ENCODE results near the gene CDHR4. TPM values are rescaled to one million over a fixed set of nuclear protein-coding genes. Genes with fewer than 3 reads are reported as not detected.
"Not testable (repeated sequence)": the region's sequence is repeated elsewhere in the genome, so short reads cannot be mapped to it uniquely, and the experiment has no call there.

CDHR4 gene, protein sequence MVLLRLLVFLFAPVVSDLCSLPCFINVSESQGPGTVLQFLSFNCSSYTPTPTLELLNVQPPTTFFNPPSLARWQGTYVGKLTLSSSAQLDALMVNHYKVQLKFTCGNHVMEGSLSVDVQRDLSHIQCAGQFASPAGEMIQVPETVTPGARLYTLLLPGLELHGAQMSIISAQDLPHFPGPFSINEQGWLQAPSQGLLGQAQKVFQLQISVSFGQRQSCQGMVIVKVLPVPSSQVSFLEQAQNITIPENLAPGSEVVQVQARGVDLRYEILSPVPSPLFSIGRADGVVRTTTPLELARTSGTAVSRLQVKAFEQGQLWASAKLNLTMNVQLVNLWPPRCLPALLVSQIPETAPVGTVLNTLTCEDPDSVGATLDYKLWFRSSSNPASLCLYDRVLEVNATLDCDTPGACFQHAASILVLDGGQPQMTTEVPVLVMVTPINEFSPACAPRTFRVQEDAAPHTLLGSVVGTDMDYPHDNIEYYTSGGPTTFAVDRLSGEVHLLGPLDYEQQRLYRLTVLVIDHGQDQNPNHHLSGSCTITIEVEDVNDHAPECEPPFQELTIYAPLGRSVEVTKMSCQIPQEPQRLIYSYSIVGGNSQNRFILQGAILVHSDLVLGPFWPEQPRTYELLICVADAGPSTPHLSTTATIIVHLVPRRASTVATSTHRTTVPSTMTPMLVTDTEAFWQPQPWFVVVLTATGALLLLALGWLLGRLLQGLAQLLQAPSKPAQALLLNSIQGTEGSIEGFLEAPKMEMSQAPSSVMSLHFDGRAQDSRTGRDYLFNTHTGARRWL
- not detected for total RNA-seq

DNA sequence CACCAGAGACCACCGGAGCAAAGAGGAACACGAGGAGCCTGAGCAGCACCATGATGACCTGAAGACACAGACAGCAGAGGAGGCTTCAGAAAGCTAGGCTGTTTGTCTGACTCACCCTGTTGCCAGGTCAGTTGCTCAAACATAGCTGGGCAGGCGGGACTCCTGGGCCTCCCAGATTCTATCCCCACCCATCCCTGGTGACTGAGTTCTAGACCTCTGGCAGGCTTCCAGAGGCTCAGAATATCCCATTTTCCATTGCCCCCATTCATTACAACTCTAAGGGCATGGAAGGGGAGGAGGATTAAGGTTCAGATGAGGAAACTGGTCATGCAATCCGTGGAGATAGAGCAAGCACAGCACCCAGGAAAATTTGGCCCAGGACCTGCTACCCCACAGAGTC is at the start of gene CDHR4:
TSS of gene CDHR4 (minus strand) at position 113 of the 400 bp plus-strand sequence. CDS start at position 52, 61 bp downstream.
- DNase-seq: no peak

DNA sequence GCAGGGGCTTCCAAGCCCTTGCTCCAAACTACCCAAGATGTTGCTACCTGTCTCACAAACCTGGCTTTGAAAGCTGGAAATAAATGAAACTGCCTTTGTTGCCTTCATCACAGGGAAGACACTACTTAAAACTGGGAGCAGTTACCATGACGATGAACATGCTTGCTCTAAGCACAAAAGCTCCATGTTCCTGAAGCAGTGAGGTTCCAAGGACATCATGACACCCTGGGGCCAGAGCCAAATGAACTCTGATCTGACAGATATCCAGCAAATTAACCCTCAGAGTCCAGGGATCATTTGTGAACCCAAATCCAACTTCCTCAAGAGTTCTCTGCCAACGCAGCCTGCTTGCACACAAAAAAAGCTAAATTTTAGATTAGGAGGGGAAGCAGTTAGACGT is 46.0 kb upstream of the CDHR4 start:
- DNase-seq: no peak

DNA sequence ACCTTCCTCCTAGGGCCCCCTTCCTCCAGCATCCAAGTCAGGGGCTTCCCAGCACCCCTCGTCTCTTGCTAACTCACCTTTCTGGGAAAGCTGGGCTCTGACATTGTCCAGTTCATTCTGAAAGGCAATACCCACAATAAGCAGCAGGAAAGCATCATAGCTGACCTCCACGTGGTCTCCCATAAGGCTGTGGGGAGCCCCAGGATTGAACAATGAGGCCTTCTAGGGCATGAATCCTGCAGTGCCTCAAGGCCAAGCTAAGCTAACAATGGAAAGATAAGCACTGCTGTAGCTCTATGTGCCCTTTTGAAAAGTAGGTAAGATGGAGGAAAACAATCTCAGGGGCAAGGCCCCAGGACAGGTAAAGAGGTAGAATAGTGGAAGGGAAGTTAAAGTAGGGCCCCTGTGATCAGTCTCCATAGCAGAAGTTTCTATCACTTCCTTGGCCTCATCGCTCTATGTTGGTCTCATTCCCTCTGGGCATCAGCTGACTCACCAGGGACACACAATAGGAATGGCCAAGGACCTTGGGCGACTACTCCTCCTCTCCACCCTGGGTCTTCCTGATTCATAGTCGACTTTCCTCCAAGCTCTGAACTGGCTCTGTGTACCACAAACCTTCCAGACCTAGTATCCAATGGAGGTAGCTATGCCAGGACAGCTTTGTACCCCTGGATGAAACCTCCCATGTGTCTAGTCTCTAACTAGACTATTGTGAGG is 45.0 kb upstream of the CDHR4 start:
- no peak for DNase-seq

DNA sequence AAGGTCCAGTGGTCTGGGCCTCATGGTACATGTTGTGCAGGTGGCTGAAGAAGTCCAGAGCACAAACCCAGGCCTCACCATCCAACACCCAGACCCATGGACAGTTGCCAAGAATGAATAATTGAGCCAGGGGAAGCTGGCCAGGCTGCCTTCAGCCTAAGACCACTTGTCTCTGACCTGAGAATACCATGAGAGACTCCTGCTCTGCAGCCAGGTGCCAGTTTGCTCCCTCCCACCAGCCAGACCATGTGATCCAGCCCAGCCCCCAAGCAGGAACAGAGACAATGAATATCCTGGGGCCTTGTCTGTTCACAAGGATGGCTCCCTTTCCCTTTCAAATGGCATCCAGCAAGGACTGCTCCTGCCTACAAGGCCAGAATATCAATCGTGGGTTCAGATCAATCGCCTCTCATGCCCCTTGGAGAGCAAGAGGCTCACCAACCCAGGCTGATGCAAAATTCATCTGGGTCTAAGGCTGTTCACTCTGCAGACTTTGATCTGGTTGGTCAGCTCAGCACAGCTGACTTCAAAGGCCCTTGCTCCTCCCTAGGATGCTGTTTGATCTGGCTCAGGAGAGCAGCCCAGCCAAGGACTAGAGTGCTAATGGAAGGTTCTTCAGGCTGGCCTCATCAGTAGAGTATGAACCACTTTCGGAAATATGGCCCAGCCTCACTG is 43.3 kb upstream of the CDHR4 start:
- DNase-seq: no peak

DNA sequence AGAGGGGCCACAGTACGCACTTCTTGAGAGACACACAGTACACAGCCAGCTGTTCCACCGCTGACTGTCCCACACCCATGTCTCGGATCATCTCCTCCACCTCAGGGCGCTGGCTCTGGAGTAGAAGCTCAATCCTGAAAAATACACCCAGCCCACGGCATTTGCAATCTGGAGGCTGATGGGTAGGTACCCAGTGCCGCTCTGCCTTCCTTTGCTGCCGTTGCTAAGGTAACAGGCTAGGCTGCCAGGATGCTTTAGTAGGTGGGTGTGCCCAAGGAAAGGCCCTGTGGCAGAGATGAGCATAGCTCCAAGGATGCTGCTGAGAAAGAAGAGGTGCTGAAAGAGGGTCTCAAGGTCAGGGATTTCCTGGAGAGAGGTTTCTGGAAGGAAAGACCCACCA is 42.1 kb upstream of the CDHR4 start:
- no peak for DNase-seq

DNA sequence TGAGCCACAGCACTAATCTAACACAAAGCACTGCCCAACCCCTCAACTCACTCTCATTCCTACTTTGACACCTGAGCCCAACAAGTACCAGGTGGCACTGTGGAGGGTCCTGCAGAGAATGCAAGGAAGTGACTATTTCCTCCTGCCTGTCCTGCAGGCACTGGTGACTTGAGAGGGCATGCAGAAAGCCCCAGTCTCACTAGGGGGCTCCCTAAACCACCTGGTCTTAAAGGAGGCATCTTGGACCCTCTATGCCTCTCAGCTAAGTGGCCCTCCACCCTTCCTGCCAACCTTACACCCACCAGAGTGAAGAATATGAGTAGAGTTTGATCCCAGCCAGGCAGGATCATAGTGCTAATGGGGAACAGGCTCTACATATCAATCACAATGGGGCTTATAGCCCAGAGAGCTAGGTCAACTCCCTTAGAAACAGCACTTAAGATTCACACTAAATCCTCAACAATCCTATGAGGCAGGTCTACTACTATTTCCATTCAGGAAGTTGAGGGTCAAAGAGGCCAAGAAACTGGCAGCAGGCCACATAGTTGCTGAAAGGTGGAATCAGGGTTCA is 41.5 kb upstream of the CDHR4 start:
- no peak for DNase-seq

DNA sequence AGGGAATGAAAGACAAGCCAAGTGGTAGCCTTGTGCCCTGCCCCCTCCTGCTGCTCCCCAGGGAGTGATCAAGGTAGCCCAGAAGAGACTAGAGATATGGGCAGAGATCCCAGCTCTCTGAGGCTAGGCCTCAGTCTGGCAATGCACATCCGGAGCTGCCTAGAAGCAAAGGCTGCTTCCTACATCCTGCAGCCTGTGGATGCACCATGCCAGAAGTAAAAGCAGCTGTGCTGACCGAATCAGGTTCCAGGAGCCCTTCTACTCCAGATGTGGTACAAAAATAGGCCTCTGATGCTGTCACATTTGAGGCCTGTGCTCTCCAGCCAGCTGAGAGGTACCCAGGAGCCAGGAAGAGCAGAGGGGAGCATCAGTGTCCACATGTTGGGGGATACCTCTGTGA is 40.7 kb upstream of the CDHR4 start:
- DNase-seq: no peak

DNA sequence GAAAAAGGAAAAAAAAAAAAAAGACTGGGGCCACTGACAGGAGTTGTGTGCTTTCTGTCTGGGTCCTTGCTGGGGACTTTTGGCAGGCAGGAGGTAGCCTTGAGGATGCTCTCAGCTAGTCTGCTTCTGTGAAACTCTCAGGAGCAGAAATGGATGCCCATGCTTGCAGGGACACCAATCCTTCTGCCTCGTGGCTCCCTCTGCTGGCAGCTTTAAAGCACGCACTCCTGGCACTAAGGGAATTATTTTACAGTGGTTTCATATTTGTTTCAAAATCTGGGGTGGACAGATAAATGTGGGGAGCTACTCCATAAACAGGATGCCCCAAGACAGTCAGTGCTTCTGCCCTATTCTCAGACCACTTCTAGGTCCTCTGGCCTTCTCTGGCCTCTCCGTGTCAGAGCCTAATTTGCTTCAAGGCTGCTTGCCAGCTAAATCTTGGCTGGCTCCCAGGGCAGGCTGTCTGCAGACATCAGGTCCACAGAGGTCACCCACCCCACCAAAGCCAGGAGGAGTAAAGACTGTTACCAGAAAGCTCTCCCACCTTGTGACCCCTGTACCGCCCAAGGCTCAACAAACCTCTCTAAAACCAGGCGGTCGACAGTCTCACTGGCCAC is 39.6 kb upstream of the CDHR4 start:
- DNase-seq: peak; percentile 75

DNA sequence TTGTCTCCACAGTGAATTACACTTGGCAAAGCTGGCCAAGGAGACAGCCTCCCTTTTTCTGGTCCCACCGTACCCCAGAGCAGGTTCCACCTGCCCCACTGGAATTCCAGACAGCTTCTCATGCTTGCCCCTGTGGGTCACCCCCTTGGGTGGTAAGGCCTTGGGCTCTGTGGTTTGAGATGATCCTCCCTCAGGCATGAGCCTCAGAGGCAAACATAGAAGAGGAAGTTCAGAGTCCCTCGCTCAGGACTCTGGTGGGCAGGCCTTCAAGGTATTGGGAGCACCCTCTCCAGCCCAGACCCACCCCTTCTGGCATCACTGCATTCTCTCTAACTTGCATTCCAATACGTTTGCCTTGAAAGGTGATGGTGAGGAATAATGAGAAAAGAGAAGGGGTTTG is 31.7 kb upstream of the CDHR4 start:
- no peak for DNase-seq

DNA sequence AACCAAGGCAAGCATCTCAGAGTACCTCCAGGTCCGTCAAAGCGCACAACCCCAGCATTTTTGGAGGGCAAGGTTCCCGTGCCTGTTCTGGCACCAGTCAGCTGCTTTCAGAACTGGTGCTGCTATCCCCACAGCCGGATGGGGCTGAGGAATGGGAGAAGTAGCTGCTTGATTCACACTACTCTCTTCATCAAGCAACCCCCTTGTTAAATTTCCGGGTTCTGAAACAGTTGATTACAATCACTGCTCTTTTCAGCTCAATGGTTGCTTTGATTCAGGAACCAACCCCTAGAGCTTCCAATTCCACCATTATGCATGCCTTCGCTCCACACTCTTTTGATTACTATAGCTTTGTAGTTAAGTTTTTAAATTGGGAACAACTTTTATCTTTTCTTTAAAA is 26.3 kb upstream of the CDHR4 start:
- no peak for DNase-seq

DNA sequence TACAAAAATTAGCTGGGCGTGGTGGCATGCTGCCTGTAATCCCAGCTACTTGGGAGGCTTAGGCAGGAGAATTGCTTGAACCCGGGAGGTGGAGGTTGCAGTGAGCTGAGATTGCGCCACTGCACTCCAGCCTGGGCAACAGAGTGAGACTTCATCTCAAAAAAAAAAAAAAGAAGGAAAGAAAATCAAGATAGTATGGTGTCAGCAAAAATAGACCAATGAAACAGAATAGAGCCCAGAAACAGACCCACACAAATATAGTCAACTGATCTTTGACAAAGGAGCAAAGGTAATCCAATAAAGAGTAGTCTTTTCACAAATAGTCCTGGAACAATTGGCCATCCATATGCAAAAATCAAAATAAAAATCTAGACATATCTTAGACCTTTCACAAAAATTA is 23.5 kb upstream of the CDHR4 start:
- DNase-seq: not testable (repeated sequence)

DNA sequence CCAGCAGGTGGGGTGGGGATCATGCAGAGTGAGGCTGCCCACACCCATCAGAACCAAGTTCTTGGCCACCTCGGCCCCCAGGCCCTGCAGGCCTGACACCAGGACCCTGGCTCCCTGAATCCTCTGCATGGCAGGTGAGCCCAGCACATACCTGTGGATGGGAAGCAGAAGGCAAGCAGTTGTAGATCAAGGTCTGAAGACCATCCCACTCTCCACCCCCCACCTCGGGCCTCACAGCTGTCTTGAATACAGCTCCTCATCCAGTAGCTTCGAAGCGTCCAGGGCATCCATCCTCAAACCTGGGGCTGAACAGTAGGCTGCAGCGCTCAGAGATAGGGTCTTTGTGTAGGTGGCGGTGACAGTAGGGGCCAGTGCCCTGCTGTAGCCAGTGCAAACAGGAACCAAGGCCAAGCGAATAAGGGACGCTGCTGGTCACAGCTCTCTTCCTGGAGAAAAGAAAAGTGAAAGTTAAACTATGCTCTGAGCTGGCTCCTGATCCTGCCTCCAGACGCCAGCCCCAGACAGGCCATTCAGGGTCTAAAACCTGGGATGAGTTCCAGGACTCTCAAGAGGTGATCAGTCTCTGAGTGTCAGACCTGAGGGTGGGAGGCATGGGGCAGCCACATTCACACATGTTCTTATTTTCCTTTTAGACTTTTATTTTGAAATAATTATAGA is 14.0 kb upstream of the CDHR4 start, which contains the start of gene UBA7:
TSS of gene UBA7 (minus strand) at position 457 of the 678 bp plus-strand sequence. CDS start at position 291, 166 bp downstream.
- DNase-seq: no peak

DNA sequence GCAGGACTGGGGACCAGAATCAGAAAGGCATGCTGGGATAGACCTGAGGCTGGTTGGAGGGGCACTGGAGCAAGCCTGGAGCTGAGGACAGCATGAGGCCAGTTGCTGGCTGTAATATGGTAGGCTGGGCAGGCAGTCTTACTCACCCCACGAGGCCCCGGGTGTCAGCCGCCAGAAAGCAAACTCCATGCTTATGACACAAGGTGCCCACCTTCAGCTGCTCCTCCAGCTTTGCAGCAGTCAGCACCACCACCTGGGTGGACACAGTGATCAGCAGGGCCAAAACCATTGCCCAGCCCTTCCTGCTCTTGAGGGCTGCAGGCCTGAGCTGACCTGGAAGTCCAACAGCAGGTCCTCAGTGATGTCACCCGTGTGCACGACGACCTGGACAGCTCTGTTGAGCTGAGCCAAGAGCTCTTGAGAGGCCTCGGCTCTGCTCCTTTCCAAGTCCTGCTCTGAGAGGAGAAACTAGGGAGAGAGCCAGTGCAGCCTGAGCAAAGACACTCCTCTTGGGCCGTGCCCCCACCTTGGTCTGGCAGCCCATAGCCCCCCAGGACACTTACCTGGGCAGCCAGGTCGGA is 13.3 kb upstream of the CDHR4 start:
- no peak for DNase-seq

DNA sequence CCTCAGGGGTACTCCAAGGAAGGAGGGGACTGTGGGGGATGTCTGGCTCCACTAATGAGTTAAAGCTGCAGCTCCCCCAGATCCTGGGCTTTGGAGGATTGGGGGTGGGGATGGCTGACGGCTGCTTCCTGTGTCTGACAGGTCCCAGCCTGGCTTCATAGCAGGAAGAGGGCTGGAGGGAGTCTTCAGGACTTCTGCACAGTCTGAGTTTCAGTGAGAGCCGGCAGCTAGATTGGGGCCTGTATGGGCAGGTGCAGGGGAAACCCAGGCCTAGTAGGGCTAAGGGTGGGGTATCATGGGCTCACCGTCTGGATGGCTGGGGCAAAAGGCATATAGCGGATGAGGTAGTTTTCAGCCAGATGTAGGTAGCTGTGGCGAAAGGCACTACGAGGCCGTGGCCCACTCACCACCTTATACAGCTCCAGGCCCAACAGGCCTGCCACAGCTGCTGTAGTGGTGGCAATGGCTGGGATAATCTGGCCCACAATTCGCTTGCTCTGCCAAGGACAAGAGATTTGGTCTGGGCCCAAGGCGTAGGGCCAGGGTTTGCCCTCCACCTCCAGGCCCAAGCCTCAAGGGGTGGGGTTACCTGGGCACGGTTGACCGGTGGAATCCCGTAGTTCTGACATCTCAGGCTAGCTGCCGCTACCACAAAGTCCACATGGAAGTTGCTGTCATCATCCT is 7.9 kb upstream of the CDHR4 start:
- no peak for DNase-seq

DNA sequence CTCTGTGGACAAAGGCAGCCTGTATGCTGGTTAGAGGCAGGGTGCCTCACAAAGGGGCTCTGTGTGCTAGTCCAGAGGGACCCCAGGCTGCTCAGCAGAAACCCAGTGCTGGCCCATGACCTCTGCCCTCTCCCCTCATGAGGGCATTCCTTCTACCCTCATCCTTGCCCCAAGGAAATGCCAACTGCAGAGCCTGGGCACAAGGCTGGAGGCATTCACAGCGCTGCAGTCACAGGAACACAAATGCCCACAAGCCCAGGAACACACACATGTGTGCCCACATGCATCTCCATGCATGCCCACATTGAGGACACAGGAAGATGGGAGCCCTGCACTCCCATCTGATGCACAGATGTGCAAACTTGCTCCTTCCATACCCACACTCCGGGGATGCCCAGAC is 7.2 kb upstream of the CDHR4 start:
- DNase-seq: no peak

DNA sequence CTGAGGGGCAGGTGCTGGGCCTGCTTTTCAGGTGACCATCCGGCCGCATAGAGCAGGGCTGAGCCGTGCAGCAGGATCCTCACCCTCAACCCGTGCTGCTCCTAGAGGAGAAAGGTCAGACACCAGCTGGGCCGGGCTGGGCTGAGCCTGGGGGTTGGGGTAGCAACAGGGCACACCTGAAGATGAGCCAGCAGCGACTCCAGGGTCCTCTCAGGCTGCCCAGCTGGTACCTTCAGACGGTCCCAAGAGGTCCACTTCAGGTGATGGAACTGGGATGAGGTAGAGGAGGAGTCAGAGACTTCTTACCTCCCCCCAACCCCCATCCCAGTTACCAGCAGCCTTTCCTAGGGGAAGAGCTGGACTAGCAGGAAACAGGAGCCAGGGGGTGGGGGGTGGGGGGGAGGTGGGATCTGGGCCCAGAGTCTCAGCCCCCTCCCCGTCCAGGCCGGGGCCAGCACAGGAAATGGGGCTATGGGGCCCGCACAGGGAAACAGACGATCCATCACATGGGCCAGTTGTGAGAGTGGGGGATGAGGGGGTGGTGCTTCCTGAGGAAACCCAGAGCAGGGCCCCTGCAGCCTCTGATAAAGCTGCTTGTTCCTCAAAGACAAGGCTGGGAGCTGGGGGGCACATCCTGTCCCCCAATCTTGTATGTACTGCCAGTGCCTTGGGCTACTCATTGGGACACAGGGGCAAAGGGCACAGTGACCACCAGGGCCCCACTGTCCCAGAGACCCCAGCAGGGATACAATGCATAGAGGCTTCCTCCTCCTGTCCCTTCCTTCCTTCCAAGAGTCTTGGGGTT is 6.4 kb upstream of the CDHR4 start:
- no peak for DNase-seq

DNA sequence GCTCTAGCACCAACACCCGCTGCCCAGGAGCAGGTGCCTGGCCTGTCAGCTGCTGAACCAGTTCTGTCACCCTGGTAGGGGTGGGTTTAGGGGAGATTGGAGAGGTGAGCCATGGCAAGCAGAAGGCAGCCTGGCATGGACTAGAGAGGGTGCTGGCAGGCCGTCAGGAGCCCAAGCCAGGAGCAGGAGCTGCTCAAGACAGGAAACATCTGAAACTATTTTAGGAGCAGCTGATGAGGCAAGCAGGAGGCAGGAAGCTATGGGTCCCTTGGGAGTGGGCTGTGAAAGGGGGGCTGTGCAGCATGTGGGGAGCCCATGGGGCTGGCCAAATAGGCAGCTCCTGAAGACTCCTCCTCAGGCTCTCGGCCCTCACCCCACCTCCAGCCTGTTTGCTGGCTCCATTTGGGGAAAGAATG is 5.7 kb upstream of the CDHR4 start:
- DNase-seq: no peak

DNA sequence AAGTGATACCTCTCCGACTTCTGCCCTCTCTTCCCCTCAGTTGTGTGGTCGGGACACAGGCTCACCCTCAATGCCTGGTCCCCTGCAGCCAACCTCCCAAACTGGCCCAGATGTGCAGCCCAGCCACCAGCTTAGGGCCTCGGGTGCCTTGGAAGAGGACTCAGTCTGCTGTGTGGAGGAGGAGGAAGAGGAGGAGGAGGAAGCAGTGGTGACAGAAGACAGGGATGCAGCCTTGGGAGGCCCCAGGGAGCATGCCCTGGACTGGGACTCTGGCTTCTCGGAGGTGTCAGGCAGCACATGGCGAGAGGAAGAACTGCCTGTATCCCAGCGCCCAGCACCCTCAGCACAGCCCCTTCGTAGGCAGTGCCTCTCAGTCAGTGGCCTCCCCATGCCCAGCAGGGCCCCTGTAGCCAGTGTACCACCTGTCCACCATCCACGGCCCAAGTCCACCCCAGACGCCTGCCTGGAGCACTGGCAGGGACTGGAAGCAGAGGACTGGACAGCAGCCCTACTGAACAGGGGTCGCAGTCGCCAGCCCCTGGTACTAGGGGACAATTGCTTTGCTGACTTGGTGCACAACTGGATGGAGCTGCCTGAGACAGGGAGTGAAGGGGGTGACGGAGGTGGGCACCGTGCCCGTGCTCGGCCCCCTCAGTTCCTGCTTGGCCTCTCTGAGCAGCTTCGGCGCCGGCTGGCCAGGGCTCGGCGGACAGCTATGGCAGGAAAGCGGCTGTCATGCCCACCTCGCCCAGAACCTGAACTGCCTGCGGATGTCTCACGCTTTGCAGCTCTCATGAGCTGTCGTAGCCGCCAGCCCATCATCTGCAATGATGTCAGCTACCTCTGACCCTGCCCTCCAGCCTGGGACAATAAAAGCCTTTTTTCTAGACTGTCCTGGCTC is 4.7 kb upstream of the CDHR4 start:
- DNase-seq: no peak

All from effector CD4-positive, alpha-beta T cell (primary cell).